HepG2 (cell line): ENCODE measurements around the gene FURIN. TPM values are rescaled to one million over a fixed set of nuclear protein-coding genes. Genes with fewer than 3 reads are reported as not detected.

Experiments used
- ATF2 ChIP-seq: sonication (generic); formaldehyde crosslinking; IDR thresholded peaks from 2 replicates; pipeline ENCODE4 v1.4.0; 2020; ENCODE audit warnings: missing genetic modification reagents
- EED ChIP-seq: sonication (generic); formaldehyde crosslinking; IDR thresholded peaks from 2 replicates; pipeline ENCODE4 v1.5.0; 2020; ENCODE audit warnings: mild to moderate bottlenecking, missing genetic modification reagents
- ELF4 ChIP-seq: sonication (generic); formaldehyde crosslinking; IDR thresholded peaks from 2 replicates; pipeline ENCODE4 v1.5.0; 2020; ENCODE audit warnings: missing genetic modification reagents, mild to moderate bottlenecking, moderate library complexity, borderline replicate concordance
- IKZF4 ChIP-seq: sonication (generic); formaldehyde crosslinking; IDR thresholded peaks from 2 replicates; pipeline ENCODE4 v1.5.1; 2020; ENCODE audit warnings: borderline replicate concordance, mild to moderate bottlenecking, low read depth, missing genetic modification reagents; ENCODE audit errors: not compliant biosample characterization
- MEF2D ChIP-seq: sonication (generic); formaldehyde crosslinking; IDR thresholded peaks from 2 replicates; pipeline ENCODE4 v1.5.1; 2020; ENCODE audit warnings: mild to moderate bottlenecking, missing genetic modification reagents
- PBX3 ChIP-seq: sonication (generic); formaldehyde crosslinking; IDR thresholded peaks from 2 replicates; pipeline ENCODE4 v1.8.1; 2023; ENCODE audit warnings: missing genetic modification reagents, inconsistent platforms, borderline replicate concordance
- POGZ ChIP-seq: sonication (generic); formaldehyde crosslinking; IDR thresholded peaks from 2 replicates; pipeline ENCODE4 v1.4.0; 2020; ENCODE audit warnings: mild to moderate bottlenecking, missing genetic modification reagents
- TFDP2 ChIP-seq: sonication (generic); formaldehyde crosslinking; IDR thresholded peaks from 2 replicates; pipeline ENCODE4 v1.4.0; 2020; ENCODE audit warnings: missing genetic modification reagents
- THAP9 ChIP-seq: sonication (generic); formaldehyde crosslinking; IDR thresholded peaks from 2 replicates; pipeline ENCODE4; 2020; ENCODE audit warnings: missing genetic modification reagents, mild to moderate bottlenecking, borderline replicate concordance
- ZNF251 ChIP-seq: sonication (generic); formaldehyde crosslinking; IDR thresholded peaks from 2 replicates; pipeline ENCODE4 v1.9.0; 2021; ENCODE audit warnings: mild to moderate bottlenecking, missing genetic modification reagents
- ZNF276 ChIP-seq: sonication (generic); formaldehyde crosslinking; IDR thresholded peaks from 2 replicates; pipeline ENCODE4 v1.4.0; 2020; ENCODE audit warnings: mild to moderate bottlenecking, low read depth, missing genetic modification reagents
- ZNF331 ChIP-seq: sonication (generic); formaldehyde crosslinking; IDR thresholded peaks from 2 replicates; pipeline ENCODE4 v1.4.0; 2020; ENCODE audit warnings: missing genetic modification reagents
- ZNF543 ChIP-seq: sonication (generic); formaldehyde crosslinking; IDR thresholded peaks from 2 replicates; pipeline ENCODE4 v1.4.0; 2020; ENCODE audit warnings: mild to moderate bottlenecking, missing genetic modification reagents
- ZNF616 ChIP-seq: sonication (generic); formaldehyde crosslinking; IDR thresholded peaks from 2 replicates; pipeline ENCODE4 v1.5.0; 2020; ENCODE audit warnings: low read depth, mild to moderate bottlenecking, missing genetic modification reagents
- ZNF792 ChIP-seq: IDR thresholded peaks from 2 replicates; pipeline ENCODE4 v1.6.1; 2016
- ZSCAN25 ChIP-seq: sonication (generic); formaldehyde crosslinking; IDR thresholded peaks from 2 replicates; pipeline ENCODE4 v1.8.0; 2022; ENCODE audit warnings: mild to moderate bottlenecking, missing genetic modification reagents
- polyA plus RNA-seq, 8 experiments: library from polyadenylated mRNA; depleted of rRNA in 3 of 8; stranded (reverse) in 7 of 8; unstranded in 1 of 8; fragments of >200 nt; fragmentation: Illumina TruSeq in 4 of 8; extraction: Trizol in 4 of 8; gene quantifications; 2 replicates each; pipeline versions ENCODE4 v1.2.1 to v1.2.3, GENCODE V29; 2011 to 2016; ENCODE audit warnings: low read depth in 4 of 8, missing spikeins in 1 of 8, mixed read lengths in 1 of 8; ENCODE audit not compliant: insufficient read depth in 1 of 8
- total RNA-seq, 5 experiments: library from RNA; depleted of rRNA; stranded (reverse); fragments of >200 nt; fragmentation: Illumina TruSeq; extraction: Trizol; gene quantifications; 2 replicates each; pipeline ENCODE4 v1.2.3, GENCODE V29; 2016; ENCODE audit warnings: low read depth in 1 of 5

FURIN gene
- total and polyA plus RNA-seq, 2 of the 13 experiments (the other 11 are each of a cell fraction or from before 2014, with no cell fraction given): 15.2 to 17.4 TPM

- TF ChIP-seq ATF2 (CRISPR knock-in tag) (0 out of 2 replicates have a peak, but pooled peaks have one; percentile 63), ZNF331 (peak; percentile 33; the same call in 1 of the 2 replicates), ZNF251 (no peak), ZNF543 (CRISPR knock-in tag) (peak; percentile 48; the same call in 1 of the 2 replicates), POGZ (CRISPR knock-in tag) (peak; percentile 65), THAP9 (CRISPR knock-in tag) (peak; percentile 62; the same call in 1 of the 2 replicates), ZNF276 (CRISPR knock-in tag) (no peak), TFDP2 (CRISPR knock-in tag) (0 out of 2 replicates have a peak, but pooled peaks have one; percentile 21), IKZF4 (CRISPR knock-in tag) (peak; percentile 57), EED (CRISPR knock-in tag) (0 out of 2 replicates have a peak, but pooled peaks have one; percentile 31), ZNF792 (0 out of 2 replicates have a peak, but pooled peaks have one; percentile 36), ZNF616 (no peak), ELF4 (CRISPR knock-in tag) (no peak), ZSCAN25 (0 out of 2 replicates have a peak, but pooled peaks have one; percentile 56), MEF2D (CRISPR knock-in tag) (0 out of 2 replicates have a peak, but pooled peaks have one; percentile 29), PBX3 (no peak)
Measured at GRCh38 chr15:90893175-90894090, 25.0 kb downstream of the FURIN start (continued).
